ENCODE results near the gene BICDL1.
"Not testable (repeated sequence)": the region's sequence is repeated elsewhere in the genome, so short reads cannot be mapped to it uniquely, and the experiment has no call there.

BICDL1 gene

DNA sequence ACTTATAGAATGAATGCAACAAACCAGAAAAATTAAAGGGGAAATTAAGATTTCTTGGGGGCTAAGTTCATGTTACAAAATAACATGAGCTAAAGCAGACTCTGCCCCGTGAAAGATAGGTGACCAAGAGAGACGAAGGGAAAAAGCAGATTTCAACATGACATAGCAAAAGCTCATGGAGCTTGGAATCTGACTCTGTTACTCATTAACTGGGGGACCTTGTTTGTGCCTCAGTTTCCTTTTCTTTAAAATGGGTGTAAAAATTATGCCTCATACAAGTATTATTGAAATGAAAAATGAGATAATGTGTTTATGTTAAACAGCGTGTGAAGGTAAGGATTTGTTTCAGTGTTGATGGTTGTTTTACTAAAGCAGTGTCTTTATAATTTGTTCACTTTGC is 11.5 kb downstream of the BICDL1 start:
- no peak for TF ChIP-seq CTCF (IDR thresholded peaks at IDR 0.05; ENCODE audit: borderline replicate concordance, insufficient read depth, low read depth, low read length)
- H3K4me3 ChIP-seq (ENCODE audit: low read depth, low read length) = no peak overlapping the region

DNA sequence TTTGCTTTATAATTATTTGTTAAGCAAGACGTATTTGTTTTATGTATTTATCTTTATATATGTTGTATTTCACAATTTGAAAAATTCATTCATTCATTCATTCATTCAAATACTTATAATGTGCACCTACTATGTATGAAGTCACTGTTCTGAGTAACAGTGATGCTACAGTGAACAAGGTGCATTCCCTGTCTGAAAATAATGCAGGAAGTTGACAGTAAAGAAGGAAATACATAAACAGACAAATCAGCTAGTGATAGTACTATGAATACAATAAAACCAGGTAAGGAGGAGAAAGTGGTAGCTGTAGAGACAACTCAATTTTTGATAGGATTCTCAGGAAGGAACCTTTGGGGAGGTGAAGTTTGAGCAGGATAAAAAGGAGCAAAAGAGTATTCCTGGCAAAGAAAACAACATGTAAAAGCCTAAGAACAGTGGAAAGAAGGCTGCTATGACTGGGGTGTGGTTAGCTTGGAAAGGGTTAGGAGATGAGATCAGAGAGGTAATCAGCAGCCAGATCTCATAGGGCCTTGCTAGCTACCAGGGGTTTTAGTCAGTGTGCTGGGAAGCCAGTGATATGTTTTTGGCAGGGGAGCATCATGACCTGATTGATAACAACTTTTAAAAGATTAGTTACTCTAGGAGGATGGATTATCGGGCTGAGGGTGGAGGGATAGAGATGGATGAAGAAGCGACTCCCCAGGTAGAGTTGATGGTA is 17.4 kb downstream of the BICDL1 start:
- no peak overlapping the region for H3K4me3 ChIP-seq (ENCODE audit: low read depth, low read length)
- no peak for TF ChIP-seq CTCF (IDR thresholded peaks at IDR 0.05; ENCODE audit: borderline replicate concordance, insufficient read depth, low read depth, low read length)

DNA sequence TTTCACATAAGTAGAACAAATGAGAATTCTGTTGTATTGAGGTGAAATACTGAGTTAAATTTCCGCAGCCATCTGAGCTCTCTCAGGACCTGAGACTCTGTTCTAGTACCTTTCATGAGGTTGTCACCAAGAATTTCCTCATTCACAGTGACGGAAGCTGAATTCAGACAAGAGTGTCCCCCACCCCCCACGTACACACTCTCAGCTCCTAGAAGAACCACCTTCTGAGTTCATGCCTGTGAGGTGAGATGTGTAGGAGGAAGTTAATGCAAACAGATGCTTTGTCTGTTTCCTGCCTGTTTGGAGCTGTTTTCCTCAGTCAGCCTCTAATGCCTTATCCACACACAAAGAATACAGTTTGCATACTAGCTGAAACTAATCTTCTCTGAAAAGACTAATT is 18.2 kb downstream of the BICDL1 start:
- no peak for TF ChIP-seq CTCF (IDR thresholded peaks at IDR 0.05; ENCODE audit: borderline replicate concordance, insufficient read depth, low read depth, low read length)
- H3K4me3 ChIP-seq (ENCODE audit: low read depth, low read length) = no peak overlapping the region

DNA sequence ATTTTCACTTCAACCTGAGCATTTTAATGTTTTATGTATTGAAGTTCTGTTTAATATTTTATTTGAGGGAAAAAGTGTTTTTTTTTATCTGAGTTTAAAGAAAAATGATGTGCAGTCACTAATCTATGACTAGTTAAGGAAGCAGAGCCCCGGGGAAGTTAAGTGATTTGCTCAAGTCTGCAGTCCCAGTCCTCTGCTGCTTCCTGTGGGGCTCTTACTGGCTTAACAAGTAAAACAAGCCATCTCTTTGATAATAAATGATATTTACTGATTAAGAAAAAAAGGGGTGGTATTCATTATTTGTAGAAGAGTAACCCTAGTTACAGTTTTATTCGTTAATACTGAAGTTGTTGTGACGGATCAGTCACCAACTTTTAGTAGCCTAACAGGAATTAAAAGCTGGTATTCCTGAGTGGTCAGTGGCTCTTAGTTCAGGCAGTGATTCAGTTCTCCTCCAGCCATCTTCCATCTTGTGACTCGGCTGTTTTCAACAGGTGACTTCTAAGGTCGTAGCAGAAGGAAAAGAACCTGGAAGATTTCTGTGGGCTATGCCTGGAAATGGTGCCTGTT is 21.7 kb downstream of the BICDL1 start:
- no peak for TF ChIP-seq CTCF (IDR thresholded peaks at IDR 0.05; ENCODE audit: borderline replicate concordance, insufficient read depth, low read depth, low read length)
- H3K4me3 ChIP-seq (ENCODE audit: low read depth, low read length) = no peak overlapping the region

DNA sequence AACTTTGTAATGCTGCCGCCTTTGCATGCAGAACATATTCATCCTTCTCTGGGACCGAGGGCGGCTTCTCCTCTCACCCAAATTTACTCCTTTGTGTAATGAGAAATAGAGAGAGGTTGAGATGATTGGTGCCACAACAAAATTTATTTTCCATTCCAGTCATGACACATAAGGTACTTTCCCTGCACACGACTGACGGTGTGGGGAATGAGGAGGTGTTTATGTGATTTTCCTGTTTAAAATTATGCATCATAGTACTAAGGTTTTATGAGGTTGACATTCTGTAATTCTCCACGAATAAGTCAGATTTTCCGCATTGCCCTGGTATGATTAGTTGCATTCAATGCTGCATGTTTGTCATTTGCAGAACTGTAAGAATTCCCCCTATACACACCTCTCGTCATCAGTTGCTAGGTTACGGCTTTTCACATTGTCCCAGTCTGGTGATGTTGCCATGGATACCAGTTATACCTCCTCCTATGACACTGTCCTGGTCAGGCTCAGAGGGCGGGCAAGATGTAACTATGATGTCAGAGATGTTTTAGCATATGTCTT is 23.1 kb downstream of the BICDL1 start:
- no peak overlapping the region for H3K4me3 ChIP-seq (ENCODE audit: low read depth, low read length)
- TF ChIP-seq CTCF (IDR thresholded peaks at IDR 0.05; ENCODE audit: borderline replicate concordance, insufficient read depth, low read depth, low read length) = no peak

DNA sequence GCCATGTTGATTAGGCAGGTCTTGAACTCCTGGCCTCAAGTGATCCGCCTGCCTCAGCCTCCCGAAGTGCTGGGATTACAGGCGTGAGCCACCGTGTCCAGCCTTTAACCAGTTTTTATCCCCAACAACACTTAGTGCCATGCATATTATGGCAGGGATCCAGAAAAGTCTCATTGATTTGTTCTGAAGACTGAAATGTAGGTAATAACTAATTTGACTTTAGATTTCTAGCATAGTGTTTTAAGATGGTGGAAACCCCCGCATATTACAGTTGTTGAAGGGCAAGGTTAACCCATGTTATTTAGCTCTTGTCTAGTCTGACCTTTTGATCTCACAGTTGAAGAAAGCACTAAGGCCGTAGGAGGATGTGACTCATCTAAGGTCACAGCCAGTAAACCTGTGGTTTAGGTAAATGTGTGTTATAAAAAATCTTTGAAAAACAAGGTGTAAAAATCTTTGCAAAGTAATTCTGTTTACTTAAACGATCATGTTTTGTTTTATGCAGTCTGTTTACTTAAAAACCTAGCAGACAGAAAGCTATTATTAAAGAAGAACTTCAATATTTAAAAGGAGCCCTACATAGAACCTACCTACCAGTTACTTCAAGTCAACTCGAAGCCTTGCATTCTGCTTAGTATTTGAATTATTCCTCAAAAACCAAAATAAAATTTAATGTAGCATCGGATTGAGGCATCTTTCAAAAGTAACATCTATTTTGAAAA is 24.8 kb downstream of the BICDL1 start:
- H3K4me3 ChIP-seq (ENCODE audit: low read depth, low read length) = no peak overlapping the region
- TF ChIP-seq CTCF (IDR thresholded peaks at IDR 0.05; ENCODE audit: borderline replicate concordance, insufficient read depth, low read depth, low read length) = no peak

DNA sequence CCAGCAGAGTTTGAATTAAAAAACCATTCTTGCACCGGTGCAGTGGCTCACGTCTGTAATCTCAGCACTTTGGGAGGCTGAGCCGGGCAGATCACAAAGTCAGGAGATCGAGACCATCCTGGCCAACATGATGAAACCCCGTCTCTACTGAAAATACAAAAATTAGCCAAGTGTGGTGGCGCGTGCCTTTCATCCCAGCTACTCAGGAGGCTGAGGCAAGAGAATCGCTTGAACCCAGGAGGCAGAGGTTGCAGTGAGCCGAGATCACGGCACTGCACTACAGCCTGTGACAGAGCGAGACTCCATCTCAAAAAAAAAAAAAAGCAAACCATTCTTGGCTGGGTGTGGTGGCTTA is 25.3 kb downstream of the BICDL1 start:
- not testable (repeated sequence) for H3K4me3 ChIP-seq (ENCODE audit: low read depth, low read length)

All from GM12875 (cell line).